ENCODE measurements around the gene ZNF319. TPM values are rescaled to one million over a fixed set of nuclear protein-coding genes. Genes with fewer than 3 reads are reported as not detected.

Gene ZNF319
- total and polyA plus RNA-seq, 2 of the 4 experiments (the other 2 are of a cell fraction) = 0.90 to 6.3 TPM

- H4K20me1 ChIP-seq (ENCODE audit: insufficient read depth, low read length) = no peaks in the 10 kb centered on the region
- no peak overlapping the region for H4K91ac ChIP-seq (ENCODE audit: insufficient read depth, low read depth, low read length)
- no peaks in the 10 kb centered on the region for H3K4me1 ChIP-seq (ENCODE audit: control insufficient read depth, insufficient read depth, low read length)
- CTCF ChIA-PET = no interaction called here
- H3K56ac ChIP-seq (ENCODE audit: extremely low read depth, insufficient read depth, low read length) = no peak overlapping the region
- no peak for TF ChIP-seq ELK1 (IDR thresholded peaks at IDR 0.05; ENCODE audit: borderline replicate concordance, low read depth, low read length)
- TF ChIP-seq RCOR1 (IDR thresholded peaks at IDR 0.05; ENCODE audit: insufficient replicate concordance, low read length) = no peak
- no peak for TF ChIP-seq NFE2L2 (IDR thresholded peaks at IDR 0.05; ENCODE audit: low read depth, low read length)
- TF ChIP-seq CEBPB (IDR thresholded peaks at IDR 0.05; ENCODE audit: low read depth, low read length) = no peak
- TF ChIP-seq FOS (IDR thresholded peaks at IDR 0.05; ENCODE audit: low read depth, low read length) = no peak
- no peak for TF ChIP-seq RFX5 (IDR thresholded peaks at IDR 0.05; ENCODE audit: low read depth, low read length)
- TF ChIP-seq BHLHE40 (IDR thresholded peaks at IDR 0.05; ENCODE audit: low read depth, low read length) = no peak
- no peak for TF ChIP-seq POLR2A (IDR thresholded peaks at IDR 0.05; ENCODE audit: low read depth, low read length)
- TF ChIP-seq RAD21 (IDR thresholded peaks at IDR 0.05; ENCODE audit: low read length) = no peak
- no peak for TF ChIP-seq SMC3 (IDR thresholded peaks at IDR 0.05; ENCODE audit: low read depth, low read length)
- no peak for TF ChIP-seq CHD1 (IDR thresholded peaks at IDR 0.05; ENCODE audit: low read depth, low read length)
- no peak for TF ChIP-seq CTCF (conservative IDR thresholded peaks at IDR 0.05; ENCODE audit: low read depth, low read length)
- TF ChIP-seq USF2 (IDR thresholded peaks at IDR 0.05; ENCODE audit: low read depth, low read length) = no peak
- no peak for TF ChIP-seq MXI1 (IDR thresholded peaks at IDR 0.05; ENCODE audit: borderline replicate concordance, low read depth, low read length)
- no peak for TF ChIP-seq MAFK (IDR thresholded peaks at IDR 0.05; ENCODE audit: low read depth, low read length)
- TF ChIP-seq MAZ (IDR thresholded peaks at IDR 0.05; ENCODE audit: borderline replicate concordance, low read depth, low read length) = no peak
- WGBS, 2 experiments (ENCODE audit: extremely low coverage in 2 of 2, insufficient read length in 1 of 2) = no CpG with 5 or more reads among the region's 8 CpGs
- no peak overlapping the region for H3K4me2 ChIP-seq (ENCODE audit: low read depth, low read length)
- H2AFZ ChIP-seq (replicated peaks; ENCODE audit: low read length, poor library complexity) = no peak overlapping the region
- no peak for DNase-seq
- no peak overlapping the region for H2AK5ac ChIP-seq (ENCODE audit: low read depth, low read length)
- no peak overlapping the region for H2BK15ac ChIP-seq (ENCODE audit: low read depth, low read length)
- H2BK120ac ChIP-seq (ENCODE audit: low read depth, low read length) = no peak overlapping the region
- H4K5ac ChIP-seq (ENCODE audit: low read depth, low read length) = no peak overlapping the region
- no peak for ATAC-seq (ENCODE audit: low read depth)
- no peak overlapping the region for H3K27ac ChIP-seq (ENCODE audit: insufficient read depth, low read length)
- H3K9ac ChIP-seq (ENCODE audit: low read depth, low read length) = no peak overlapping the region
- dilution Hi-C loops (cut with HindIII; ENCODE audit: low sequenced_read_pairs, unreplicated experiment) = no loop called here
- no peak overlapping the region for H3K18ac ChIP-seq (ENCODE audit: low read depth, low read length)
- no peaks in the 10 kb centered on the region for H3K9me1 ChIP-seq (ENCODE audit: insufficient read depth, low read length)
- BruUV-seq (replicated peaks) = no TSS peak
- no peak overlapping the region for H3K14ac ChIP-seq (replicated peaks; ENCODE audit: low read depth, low read length)
- no peak overlapping the region for H2BK5ac ChIP-seq (ENCODE audit: low read depth, low read length, poor library complexity, severe bottlenecking)
- no peaks in the 10 kb centered on the region for H3K79me1 ChIP-seq (ENCODE audit: low read depth in 1 of 2, low read length in 2 of 2)
- H3K27me3 ChIP-seq (ENCODE audit: control insufficient read depth, insufficient read depth, low read length) = peaks cover 55% of the 10 kb centered on the region
- no peaks in the 10 kb centered on the region for H3K36me3 ChIP-seq (ENCODE audit: control insufficient read depth, insufficient read depth, low read length)
- H3K23ac ChIP-seq (ENCODE audit: low read depth, low read length) = no peak overlapping the region
- intact Hi-C loops (cut with micrococcal nuclease) = no loop called here
- H3K4me3 ChIP-seq (ENCODE audit: insufficient read depth, low read depth, low read length) = no peak overlapping the region
- POLR2A ChIA-PET (ENCODE audit: unreplicated experiment) = no interaction called here
- no peak overlapping the region for H2AK9ac ChIP-seq (replicated peaks; ENCODE audit: low read depth, low read length, poor library complexity)
- in situ Hi-C loops (cut with MboI; ENCODE audit: low sequenced_read_pairs) = no loop called here
- H2BK20ac ChIP-seq (ENCODE audit: low read depth, low read length) = no peak overlapping the region
- H4K8ac ChIP-seq (ENCODE audit: low read depth in 2 of 2, low read length in 2 of 2) = no peak overlapping the region
- H3K9me3 ChIP-seq (ENCODE audit: control insufficient read depth, insufficient read depth, low read length) = no peaks in the 10 kb centered on the region
- H3K4ac ChIP-seq (ENCODE audit: low read depth, low read length) = no peak overlapping the region
Observed at GRCh38 chr16:57957673-57958392, 42.6 kb downstream of the ZNF319 start.
